Prostate gland (tissue), 2 donors: ENCODE results near the gene CELSR2.

ENCODE experiments used
- POLR2AphosphoS5 ChIP-seq: sonication (generic); formaldehyde crosslinking; IDR thresholded peaks from one replicate; pipeline ENCODE4 v1.6.1; 2017; ENCODE audit warnings: antibody characterized with exemption
- TF ChIP-seq, protein P1 (sequence below), 4 experiments: fragments of 200-600 bp in 2 of 4; fragments of 450-650 bp in 2 of 4; sonication (generic) in 2 of 4; IDR thresholded peaks; 1 replicate in 3 of 4; 2 replicates in 1 of 4; pipeline ENCODE4 v1.5.1; 2016 to 2019; ENCODE audit warnings: antibody characterized with exemption in 4 of 4, mild to moderate bottlenecking in 2 of 4, moderate library complexity in 2 of 4

DNA sequence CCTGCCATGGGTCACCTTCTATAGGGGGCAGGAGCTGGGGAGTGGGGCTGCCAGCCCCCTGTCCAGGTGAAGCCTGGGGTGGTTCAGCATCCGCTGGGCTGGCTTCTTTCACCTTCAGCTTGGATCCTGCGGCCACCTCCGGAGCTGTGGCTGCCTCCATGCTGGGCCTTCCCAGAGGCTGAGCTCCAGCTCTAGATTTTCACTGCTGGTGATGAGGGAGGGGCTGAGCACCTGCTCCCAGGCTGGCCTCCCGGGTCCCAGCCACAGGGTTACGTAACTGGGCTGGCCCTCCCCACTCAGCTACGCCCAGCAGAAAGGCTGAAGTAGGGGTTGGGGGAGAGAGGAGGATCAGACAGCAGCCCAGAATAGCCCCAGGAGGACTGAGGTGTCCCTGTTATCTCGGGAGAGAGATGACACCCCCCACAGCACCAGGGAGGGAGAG lies 57.5 kb downstream of the CELSR2 start, which contains the start of gene MYBPHL:
- TF ChIP-seq, protein P1, sequence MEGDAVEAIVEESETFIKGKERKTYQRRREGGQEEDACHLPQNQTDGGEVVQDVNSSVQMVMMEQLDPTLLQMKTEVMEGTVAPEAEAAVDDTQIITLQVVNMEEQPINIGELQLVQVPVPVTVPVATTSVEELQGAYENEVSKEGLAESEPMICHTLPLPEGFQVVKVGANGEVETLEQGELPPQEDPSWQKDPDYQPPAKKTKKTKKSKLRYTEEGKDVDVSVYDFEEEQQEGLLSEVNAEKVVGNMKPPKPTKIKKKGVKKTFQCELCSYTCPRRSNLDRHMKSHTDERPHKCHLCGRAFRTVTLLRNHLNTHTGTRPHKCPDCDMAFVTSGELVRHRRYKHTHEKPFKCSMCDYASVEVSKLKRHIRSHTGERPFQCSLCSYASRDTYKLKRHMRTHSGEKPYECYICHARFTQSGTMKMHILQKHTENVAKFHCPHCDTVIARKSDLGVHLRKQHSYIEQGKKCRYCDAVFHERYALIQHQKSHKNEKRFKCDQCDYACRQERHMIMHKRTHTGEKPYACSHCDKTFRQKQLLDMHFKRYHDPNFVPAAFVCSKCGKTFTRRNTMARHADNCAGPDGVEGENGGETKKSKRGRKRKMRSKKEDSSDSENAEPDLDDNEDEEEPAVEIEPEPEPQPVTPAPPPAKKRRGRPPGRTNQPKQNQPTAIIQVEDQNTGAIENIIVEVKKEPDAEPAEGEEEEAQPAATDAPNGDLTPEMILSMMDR (IDR thresholded peaks at IDR 0.05): no peak
- no peak for TF ChIP-seq POLR2AphosphoS5
